Measurements from ENCODE around the gene HENMT1.

DNA sequence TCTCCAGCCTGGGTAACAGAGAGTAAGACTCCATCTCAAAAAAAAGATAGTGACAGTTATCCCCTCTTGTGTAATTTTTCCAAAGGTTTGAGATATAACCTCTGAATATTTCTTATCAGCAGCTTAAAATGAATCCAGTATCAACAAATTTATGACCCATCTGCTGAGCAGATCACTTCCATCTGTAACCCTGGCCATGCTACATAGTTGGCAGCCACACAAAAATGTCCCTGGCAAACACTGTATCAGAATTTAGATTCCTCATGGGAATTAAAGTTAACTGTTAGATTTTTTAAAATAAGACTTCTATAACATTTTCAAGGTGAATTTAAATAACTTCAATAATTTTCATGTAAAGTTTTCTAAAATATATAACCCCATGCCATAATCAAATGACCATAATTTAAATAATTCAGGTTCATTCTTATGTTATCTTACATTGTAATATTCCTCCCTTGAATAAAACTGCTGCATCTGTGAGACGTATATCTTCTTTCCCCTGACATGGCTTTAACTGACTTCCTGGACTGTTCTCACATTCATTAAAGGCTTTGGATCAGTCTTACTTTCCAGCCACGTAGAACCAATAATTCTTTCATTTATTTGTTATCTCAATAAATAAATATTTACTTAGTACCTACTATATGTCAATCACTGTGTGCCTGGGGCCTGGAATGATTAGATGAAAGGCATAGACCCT lies 25.9 kb upstream of the HENMT1 start:
- TF ChIP-seq, protein P1, sequence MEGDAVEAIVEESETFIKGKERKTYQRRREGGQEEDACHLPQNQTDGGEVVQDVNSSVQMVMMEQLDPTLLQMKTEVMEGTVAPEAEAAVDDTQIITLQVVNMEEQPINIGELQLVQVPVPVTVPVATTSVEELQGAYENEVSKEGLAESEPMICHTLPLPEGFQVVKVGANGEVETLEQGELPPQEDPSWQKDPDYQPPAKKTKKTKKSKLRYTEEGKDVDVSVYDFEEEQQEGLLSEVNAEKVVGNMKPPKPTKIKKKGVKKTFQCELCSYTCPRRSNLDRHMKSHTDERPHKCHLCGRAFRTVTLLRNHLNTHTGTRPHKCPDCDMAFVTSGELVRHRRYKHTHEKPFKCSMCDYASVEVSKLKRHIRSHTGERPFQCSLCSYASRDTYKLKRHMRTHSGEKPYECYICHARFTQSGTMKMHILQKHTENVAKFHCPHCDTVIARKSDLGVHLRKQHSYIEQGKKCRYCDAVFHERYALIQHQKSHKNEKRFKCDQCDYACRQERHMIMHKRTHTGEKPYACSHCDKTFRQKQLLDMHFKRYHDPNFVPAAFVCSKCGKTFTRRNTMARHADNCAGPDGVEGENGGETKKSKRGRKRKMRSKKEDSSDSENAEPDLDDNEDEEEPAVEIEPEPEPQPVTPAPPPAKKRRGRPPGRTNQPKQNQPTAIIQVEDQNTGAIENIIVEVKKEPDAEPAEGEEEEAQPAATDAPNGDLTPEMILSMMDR (IDR thresholded peaks at IDR 0.05; ENCODE audit: insufficient read depth, low read length), result no peak
- TF ChIP-seq, protein P2, sequence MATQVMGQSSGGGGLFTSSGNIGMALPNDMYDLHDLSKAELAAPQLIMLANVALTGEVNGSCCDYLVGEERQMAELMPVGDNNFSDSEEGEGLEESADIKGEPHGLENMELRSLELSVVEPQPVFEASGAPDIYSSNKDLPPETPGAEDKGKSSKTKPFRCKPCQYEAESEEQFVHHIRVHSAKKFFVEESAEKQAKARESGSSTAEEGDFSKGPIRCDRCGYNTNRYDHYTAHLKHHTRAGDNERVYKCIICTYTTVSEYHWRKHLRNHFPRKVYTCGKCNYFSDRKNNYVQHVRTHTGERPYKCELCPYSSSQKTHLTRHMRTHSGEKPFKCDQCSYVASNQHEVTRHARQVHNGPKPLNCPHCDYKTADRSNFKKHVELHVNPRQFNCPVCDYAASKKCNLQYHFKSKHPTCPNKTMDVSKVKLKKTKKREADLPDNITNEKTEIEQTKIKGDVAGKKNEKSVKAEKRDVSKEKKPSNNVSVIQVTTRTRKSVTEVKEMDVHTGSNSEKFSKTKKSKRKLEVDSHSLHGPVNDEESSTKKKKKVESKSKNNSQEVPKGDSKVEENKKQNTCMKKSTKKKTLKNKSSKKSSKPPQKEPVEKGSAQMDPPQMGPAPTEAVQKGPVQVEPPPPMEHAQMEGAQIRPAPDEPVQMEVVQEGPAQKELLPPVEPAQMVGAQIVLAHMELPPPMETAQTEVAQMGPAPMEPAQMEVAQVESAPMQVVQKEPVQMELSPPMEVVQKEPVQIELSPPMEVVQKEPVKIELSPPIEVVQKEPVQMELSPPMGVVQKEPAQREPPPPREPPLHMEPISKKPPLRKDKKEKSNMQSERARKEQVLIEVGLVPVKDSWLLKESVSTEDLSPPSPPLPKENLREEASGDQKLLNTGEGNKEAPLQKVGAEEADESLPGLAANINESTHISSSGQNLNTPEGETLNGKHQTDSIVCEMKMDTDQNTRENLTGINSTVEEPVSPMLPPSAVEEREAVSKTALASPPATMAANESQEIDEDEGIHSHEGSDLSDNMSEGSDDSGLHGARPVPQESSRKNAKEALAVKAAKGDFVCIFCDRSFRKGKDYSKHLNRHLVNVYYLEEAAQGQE (IDR thresholded peaks at IDR 0.05; ENCODE audit: insufficient replicate concordance, low read depth), result no peak
- TF ChIP-seq GABPA (IDR thresholded peaks at IDR 0.05; ENCODE audit: low read depth) (no peak), SPI1 (IDR thresholded peaks at IDR 0.05; ENCODE audit: borderline replicate concordance, low read depth) (no peak), POLR2AphosphoS5 (IDR thresholded peaks at IDR 0.05; ENCODE audit: low read depth) (no peak)
